ENCODE data around the gene C1orf35. TPM values are rescaled to one million over a fixed set of nuclear protein-coding genes. Genes with fewer than 3 reads are reported as not detected.

Gene C1orf35
- polyA plus RNA-seq, 1 experiment: 6.2 TPM

DNA sequence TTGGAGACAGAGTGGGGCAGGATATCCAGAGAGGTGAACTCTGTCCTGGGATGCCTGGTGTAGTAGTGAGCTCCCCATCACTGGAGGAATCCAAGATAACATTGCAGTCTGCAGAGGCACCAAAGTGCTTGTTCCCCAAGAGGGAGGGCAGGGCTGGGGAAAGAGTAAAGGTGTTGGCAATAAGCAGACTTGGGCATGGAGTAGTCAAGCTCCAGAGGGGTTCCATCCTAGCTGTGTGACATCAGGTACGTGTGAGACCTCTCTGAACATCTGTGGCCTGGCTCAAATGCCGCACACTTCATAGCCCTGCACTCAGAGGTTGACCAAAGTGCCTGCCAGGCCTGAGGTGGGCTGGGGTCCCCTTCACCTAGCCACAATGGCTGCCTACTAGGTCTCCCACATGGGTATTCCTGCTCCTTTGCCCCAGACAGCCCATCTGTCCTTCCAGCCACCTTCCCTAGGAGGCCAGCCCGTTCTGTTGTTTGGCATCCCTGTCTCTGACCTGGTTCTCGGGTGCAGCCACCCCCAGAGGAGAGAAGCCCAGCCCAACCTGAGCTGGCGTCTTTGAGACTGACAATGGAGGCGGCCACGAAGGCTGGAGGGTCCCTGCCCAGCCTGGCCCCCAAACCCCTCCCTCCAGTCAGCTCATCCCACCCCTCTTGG is 23.4 kb downstream of the C1orf35 start:
- TF ChIP-seq, protein P1, sequence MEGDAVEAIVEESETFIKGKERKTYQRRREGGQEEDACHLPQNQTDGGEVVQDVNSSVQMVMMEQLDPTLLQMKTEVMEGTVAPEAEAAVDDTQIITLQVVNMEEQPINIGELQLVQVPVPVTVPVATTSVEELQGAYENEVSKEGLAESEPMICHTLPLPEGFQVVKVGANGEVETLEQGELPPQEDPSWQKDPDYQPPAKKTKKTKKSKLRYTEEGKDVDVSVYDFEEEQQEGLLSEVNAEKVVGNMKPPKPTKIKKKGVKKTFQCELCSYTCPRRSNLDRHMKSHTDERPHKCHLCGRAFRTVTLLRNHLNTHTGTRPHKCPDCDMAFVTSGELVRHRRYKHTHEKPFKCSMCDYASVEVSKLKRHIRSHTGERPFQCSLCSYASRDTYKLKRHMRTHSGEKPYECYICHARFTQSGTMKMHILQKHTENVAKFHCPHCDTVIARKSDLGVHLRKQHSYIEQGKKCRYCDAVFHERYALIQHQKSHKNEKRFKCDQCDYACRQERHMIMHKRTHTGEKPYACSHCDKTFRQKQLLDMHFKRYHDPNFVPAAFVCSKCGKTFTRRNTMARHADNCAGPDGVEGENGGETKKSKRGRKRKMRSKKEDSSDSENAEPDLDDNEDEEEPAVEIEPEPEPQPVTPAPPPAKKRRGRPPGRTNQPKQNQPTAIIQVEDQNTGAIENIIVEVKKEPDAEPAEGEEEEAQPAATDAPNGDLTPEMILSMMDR (IDR thresholded peaks at IDR 0.05; ENCODE audit: insufficient read depth, low read depth, low read length): no peak
- H3K27me3 ChIP-seq (ENCODE audit: control insufficient read depth, insufficient read depth, low read length): no peaks in the 10 kb centered on the region
- CTCF ChIA-PET: no interaction called here
- H3K36me3 ChIP-seq (ENCODE audit: control insufficient read depth, insufficient read depth, low read length): peaks cover 2% of the 10 kb centered on the region; the same call in 1 of the 2 replicates
- no peak for DNase-seq (ENCODE audit: low read depth)
- H3K4me3 ChIP-seq (ENCODE audit: low read depth, low read length): no peak overlapping the region
- POLR2A ChIA-PET: no interaction called here

DNA sequence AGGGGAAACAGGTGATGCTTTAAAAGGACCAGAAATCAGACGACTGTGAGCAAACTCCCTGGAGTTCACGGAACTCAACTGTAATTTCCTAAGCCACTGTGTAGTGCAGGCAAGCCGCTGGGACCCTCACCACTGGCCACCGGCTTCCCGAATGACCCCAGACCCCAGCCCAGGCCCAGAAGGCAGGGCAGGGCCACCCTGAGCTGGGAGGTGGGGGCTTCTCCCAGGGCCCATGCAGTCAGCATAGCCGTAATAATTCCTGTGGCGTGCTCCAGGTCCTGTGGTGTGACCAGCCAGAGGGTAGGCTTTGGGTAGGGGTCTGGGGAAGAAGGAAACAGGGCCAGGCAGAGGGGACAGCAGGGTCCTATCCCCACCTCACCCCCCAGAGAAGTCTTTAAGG is 24.1 kb downstream of the C1orf35 start:
- peaks cover 2% of the 10 kb centered on the region; the same call in 1 of the 2 replicates for H3K36me3 ChIP-seq (ENCODE audit: control insufficient read depth, insufficient read depth, low read length)
- H3K4me3 ChIP-seq (ENCODE audit: low read depth, low read length): no peak overlapping the region
- CTCF ChIA-PET: interaction anchor here (3.4 kb wide), 1 partner anchor 79 kb away, joined by 12 read pairs; no protein-coding TSS in a partner anchor
- POLR2A ChIA-PET: no interaction called here
- no peaks in the 10 kb centered on the region for H3K27me3 ChIP-seq (ENCODE audit: control insufficient read depth, insufficient read depth, low read length)
- no peak for DNase-seq (ENCODE audit: low read depth)
- TF ChIP-seq, protein P1 (IDR thresholded peaks at IDR 0.05; ENCODE audit: insufficient read depth, low read depth, low read length): no peak

DNA sequence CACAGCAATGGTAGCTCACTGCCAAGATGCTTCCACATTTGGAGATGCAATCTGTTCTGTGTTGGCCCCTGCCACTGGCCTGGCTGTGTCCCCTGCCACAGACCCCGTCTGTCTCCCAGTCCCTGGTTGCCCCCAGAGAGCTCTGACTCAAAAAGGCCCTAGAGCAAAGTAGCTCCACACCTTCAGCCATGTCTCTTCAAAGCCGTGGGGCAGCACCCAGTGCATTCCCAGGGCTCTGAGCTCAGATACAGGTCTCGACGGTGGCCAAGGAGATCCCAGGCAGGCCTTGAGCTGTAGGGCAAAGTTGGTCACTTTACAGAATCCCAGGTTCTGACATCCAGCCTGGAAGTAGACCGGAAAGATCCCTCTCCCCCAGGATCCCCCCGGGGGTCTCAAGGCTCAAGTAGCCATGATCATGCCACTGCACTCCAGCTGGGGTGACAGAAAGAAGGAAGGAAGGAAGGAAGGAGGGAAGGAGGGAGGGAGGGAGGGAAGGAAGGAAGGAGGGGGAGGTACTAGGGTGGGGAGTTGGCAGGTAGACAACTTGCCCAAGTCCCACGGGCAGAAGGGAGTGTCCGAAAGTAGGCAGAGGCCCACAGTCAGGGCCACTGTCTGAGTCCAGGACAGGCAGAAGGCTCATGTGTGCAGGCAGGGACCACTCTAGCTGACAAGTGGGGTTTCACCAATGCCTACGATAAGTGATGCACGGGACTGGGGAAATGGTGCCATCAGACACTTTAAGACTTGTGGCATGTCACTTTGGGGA is 25.4 kb downstream of the C1orf35 start:
- TF ChIP-seq, protein P1 (IDR thresholded peaks at IDR 0.05; ENCODE audit: insufficient read depth, low read depth, low read length): no peak
- no peak for DNase-seq (ENCODE audit: low read depth)
- ChIA-PET CTCF (interaction anchor here (1.3 to 3.4 kb wide), 2 partner anchors 71 to 78 kb away, joined by 3 to 12 read pairs; partner anchors contain the start of gene WNT3A), POLR2A (no interaction called here)
- Histone ChIP-seq H3K4me3 (ENCODE audit: low read depth, low read length) (no peak overlapping the region), H3K27me3 (ENCODE audit: control insufficient read depth, insufficient read depth, low read length) (no peaks in the 10 kb centered on the region), H3K36me3 (ENCODE audit: control insufficient read depth, insufficient read depth, low read length) (no peaks in the 10 kb centered on the region)

DNA sequence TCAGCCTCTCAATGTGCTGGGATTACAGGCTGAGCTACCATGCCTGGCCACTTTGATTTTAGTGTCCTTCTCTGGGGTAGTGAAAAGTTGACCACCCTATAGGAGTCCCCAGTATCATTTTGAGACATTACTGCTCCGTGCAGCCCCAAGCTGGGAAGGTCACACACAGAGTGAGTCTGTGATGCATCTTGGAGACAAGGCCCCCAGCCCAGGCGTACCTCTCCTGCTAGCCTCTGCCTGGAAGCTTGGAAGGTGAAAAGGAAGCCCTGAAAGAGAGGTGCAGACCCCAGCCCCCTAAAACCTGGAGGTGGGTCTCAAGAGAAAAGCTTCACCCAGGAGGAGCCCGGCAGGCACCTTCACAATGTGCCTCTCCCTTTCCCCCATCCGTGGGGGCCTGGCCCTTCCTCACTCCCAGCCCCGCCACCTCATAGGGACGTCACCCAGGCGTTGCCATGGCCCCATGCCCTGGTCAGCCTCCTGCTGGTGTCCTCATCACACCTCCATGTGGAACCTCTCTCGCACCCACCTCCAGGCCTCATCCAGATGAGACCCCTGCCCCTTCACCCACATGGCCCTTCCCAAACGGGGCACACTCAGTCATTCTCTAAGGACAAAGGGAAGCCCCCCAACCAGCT is 26.2 kb downstream of the C1orf35 start:
- Histone ChIP-seq H3K36me3 (ENCODE audit: control insufficient read depth, insufficient read depth, low read length) (no peaks in the 10 kb centered on the region), H3K27me3 (ENCODE audit: control insufficient read depth, insufficient read depth, low read length) (no peaks in the 10 kb centered on the region), H3K4me3 (ENCODE audit: low read depth, low read length) (no peak overlapping the region)
- ChIA-PET CTCF (interaction anchor here (3.4 kb wide), 1 partner anchor 77 kb away, joined by 12 read pairs; no protein-coding TSS in a partner anchor), POLR2A (no interaction called here)
- no peak for DNase-seq (ENCODE audit: low read depth)
- TF ChIP-seq, protein P1 (IDR thresholded peaks at IDR 0.05; ENCODE audit: insufficient read depth, low read depth, low read length): no peak

DNA sequence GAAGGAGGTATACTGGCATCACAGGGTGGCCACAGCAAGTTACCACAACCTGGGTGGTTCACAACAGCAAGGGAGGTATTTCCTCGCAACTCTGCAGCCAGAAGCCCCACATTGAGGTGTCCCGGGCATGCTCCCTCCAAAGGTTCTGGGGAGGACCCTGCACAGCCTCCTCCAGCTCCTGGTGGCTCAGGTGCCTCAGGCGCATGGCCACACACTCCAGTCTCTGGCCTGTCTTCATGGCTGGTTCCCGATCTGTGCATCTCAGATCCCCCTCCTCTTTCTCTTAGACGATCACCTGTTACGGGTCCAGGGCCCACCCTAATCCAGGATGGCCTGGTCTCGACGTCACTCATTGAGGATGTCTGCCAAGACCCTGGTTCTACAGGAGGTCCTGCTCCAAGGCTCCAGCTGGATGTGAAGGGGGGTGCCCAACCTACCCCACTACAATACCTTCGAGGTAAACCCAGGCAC is 27.3 kb downstream of the C1orf35 start:
- Histone ChIP-seq H3K27me3 (ENCODE audit: control insufficient read depth, insufficient read depth, low read length) (no peaks in the 10 kb centered on the region), H3K4me3 (ENCODE audit: low read depth, low read length) (no peak overlapping the region), H3K36me3 (ENCODE audit: control insufficient read depth, insufficient read depth, low read length) (no peaks in the 10 kb centered on the region)
- POLR2A ChIA-PET: no interaction called here
- TF ChIP-seq, protein P1 (IDR thresholded peaks at IDR 0.05; ENCODE audit: insufficient read depth, low read depth, low read length): no peak
- no peak for DNase-seq (ENCODE audit: low read depth)
- CTCF ChIA-PET: interaction anchor here (3.4 kb wide), 1 partner anchor 76 kb away, joined by 12 read pairs; no protein-coding TSS in a partner anchor

Measured in BJ (cell line).